IPS DF 6.9 (cell line): ENCODE measurements around the gene TOX3.

Experiments
- DNase-seq: peaks from one replicate; pipeline ENCODE4 v3.0.0-alpha.2; 2013; ENCODE audit warnings: low read depth, low spot score
- H3K27ac ChIP-seq: one replicate; pipeline ENCODE4 v1.5.1; 2013; ENCODE audit warnings: low read length, control low read depth
- H3K27me3 ChIP-seq: 2 replicates; pipeline ENCODE4 v1.6.1; 2013; ENCODE audit warnings: mild to moderate bottlenecking, low read length; ENCODE audit not compliant: control insufficient read depth, insufficient read depth
- H3K36me3 ChIP-seq: 2 replicates; pipeline ENCODE4 v1.6.1; 2013; ENCODE audit warnings: low read length; ENCODE audit not compliant: control insufficient read depth, insufficient read depth
- H3K4me1 ChIP-seq: 2 replicates; pipeline ENCODE4 v1.6.1; 2013; ENCODE audit warnings: low read length; ENCODE audit not compliant: control insufficient read depth, insufficient read depth
- H3K4me3 ChIP-seq: 2 replicates; pipeline ENCODE4 v1.5.1; 2013; ENCODE audit warnings: mild to moderate bottlenecking, low read length
- H3K9me3 ChIP-seq: 2 replicates; pipeline ENCODE4 v1.6.1; 2013; ENCODE audit warnings: low read length, inconsistent platforms; ENCODE audit not compliant: control insufficient read depth, insufficient read depth
- WGBS: extraction: QIAGEN DNeasy Blood & Tissue Kit; methylation state at CpG from one replicate; pipeline ENCODE4 v1.1.7; 2013; ENCODE audit warnings: mixed read lengths, missing lambda C conversion rate; ENCODE audit not compliant: insufficient read length, insufficient coverage; 5-methylcytosine and 5-hydroxymethylcytosine counted together

TOX3 gene

GRCh38 chr16:52538511-52538910 is 8.4 kb downstream of the TOX3 start:
- Histone ChIP-seq H3K27ac (no peak overlapping the region), H3K4me1 (peaks cover 2% of the 10 kb centered on the region; the same call in 1 of the 2 replicates), H3K4me3 (no peak overlapping the region), H3K9me3 (no peaks in the 10 kb centered on the region), H3K27me3 (no peaks in the 10 kb centered on the region), H3K36me3 (no peaks in the 10 kb centered on the region)
- WGBS: no CpG with 5 or more reads among the region's 1 CpG
- DNase-seq: no peak

DNA sequence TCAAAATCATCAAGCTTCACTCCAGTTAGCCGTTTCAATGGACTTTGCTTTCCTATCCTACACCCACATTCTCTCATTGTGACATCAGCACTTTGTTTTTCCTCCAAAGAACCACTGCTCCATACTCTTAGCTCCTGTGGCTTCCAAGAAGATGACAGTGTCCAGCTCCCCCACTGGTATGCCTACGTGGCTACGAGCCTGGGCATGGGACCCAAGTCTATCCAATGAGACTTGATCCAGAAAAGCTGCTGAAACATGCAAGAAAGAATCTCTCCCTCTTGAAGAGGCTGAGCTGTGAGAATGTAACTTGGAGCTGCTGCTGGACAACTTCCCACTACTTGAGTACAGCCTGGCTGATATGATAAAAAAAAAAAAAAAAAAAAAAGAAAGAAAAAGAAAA is 9.4 kb downstream of the TOX3 start:
- Histone ChIP-seq H3K4me3 (no peak overlapping the region), H3K27ac (no peak overlapping the region), H3K36me3 (no peaks in the 10 kb centered on the region), H3K27me3 (no peaks in the 10 kb centered on the region), H3K9me3 (no peaks in the 10 kb centered on the region), H3K4me1 (peaks cover 2% of the 10 kb centered on the region; the same call in 1 of the 2 replicates)
- DNase-seq: no peak
- WGBS: no CpG with 5 or more reads among the region's 3 CpGs

DNA sequence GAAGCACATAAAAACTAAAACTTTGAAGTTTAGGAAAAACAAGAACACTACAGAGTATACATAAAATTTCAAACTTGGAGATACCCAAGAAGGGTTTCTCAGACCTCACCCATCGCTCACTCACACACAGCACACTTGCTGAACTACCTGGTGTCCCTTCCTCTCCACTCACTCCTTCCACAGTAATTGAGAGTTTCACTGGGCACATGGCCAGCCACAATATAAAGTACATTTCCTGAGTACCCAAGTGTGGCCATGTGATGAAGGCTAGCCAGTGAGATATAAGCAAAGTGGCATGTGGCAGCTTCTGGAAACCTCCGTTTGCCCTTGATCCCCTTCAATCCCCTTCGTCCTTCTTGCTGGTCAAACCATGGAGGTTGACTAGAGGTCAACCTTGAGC is 11.9 kb downstream of the TOX3 start:
- H3K27me3 ChIP-seq: no peaks in the 10 kb centered on the region
- H3K9me3 ChIP-seq: no peaks in the 10 kb centered on the region
- peaks cover 2% of the 10 kb centered on the region; the same call in 1 of the 2 replicates for H3K4me1 ChIP-seq
- H3K36me3 ChIP-seq: no peaks in the 10 kb centered on the region
- H3K27ac ChIP-seq: no peak overlapping the region
- no peak for DNase-seq
- no CpG with 5 or more reads among the region's 3 CpGs for WGBS
- H3K4me3 ChIP-seq: no peak overlapping the region

- no peaks in the 10 kb centered on the region for H3K9me3 ChIP-seq
- DNase-seq: no peak
- WGBS: no CpG with 5 or more reads among the region's 1 CpG
- no peak overlapping the region for H3K27ac ChIP-seq
- no peaks in the 10 kb centered on the region for H3K27me3 ChIP-seq
- H3K4me1 ChIP-seq: peaks cover 4% of the 10 kb centered on the region; the same call in 1 of the 2 replicates
- H3K4me3 ChIP-seq: no peak overlapping the region
- H3K36me3 ChIP-seq: no peaks in the 10 kb centered on the region
These were observed 13.6 kb downstream of the TOX3 start for GRCh38 chr16:52533296-52533695.

GRCh38 chr16:52532384-52532783 is 14.6 kb downstream of the TOX3 start:
- Histone ChIP-seq H3K9me3 (no peaks in the 10 kb centered on the region), H3K36me3 (no peaks in the 10 kb centered on the region), H3K27me3 (no peaks in the 10 kb centered on the region), H3K4me3 (no peak overlapping the region), H3K27ac (no peak overlapping the region), H3K4me1 (peaks cover 4% of the 10 kb centered on the region; the same call in 1 of the 2 replicates)
- WGBS: no CpG with 5 or more reads among the region's 8 CpGs
- no peak for DNase-seq

GRCh38 chr16:52529226-52529625 is 17.7 kb downstream of the TOX3 start:
- H3K4me3 ChIP-seq: no peak overlapping the region
- H3K27ac ChIP-seq: no peak overlapping the region
- WGBS: no CpG with 5 or more reads among the region's 1 CpG
- no peaks in the 10 kb centered on the region for H3K36me3 ChIP-seq
- no peaks in the 10 kb centered on the region for H3K9me3 ChIP-seq
- no peaks in the 10 kb centered on the region for H3K27me3 ChIP-seq
- H3K4me1 ChIP-seq: peaks cover 5% of the 10 kb centered on the region
- DNase-seq: no peak

DNA sequence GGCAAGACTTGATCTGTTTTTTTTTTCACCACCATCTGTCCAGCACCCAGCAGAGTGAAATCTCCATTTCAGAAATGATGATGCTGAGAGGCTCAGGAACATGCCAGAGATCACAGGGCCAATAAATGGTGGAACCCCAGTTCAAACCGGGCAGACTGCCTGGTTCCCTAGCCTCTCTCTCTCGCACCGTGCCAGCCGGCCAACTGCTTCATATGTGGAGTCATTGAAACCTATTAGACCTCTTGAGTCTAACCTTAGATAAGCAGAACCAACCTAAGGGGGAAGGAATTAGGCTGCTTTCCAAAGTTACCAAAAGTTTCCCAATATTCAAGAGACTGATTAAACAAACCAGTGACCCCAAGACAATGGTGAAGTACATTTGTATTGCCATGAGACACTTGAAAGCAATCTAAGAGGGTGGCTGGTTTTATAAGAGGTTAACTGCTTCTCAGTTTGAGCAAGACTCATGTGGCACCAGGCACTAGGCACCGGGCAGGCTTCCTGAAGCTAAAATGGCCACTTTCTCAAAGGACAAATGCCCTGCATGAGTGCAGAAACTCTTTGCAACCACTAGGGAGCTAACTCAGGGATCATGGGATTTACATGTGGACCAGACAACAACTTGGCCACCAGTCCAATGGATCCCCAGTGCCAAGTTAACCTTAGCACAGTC is 18.4 kb downstream of the TOX3 start:
- WGBS: no CpG with 5 or more reads among the region's 5 CpGs
- Histone ChIP-seq H3K27me3 (no peaks in the 10 kb centered on the region), H3K36me3 (no peaks in the 10 kb centered on the region), H3K4me1 (peaks cover 5% of the 10 kb centered on the region), H3K4me3 (no peak overlapping the region), H3K9me3 (no peaks in the 10 kb centered on the region), H3K27ac (no peak overlapping the region)
- no peak for DNase-seq

DNA sequence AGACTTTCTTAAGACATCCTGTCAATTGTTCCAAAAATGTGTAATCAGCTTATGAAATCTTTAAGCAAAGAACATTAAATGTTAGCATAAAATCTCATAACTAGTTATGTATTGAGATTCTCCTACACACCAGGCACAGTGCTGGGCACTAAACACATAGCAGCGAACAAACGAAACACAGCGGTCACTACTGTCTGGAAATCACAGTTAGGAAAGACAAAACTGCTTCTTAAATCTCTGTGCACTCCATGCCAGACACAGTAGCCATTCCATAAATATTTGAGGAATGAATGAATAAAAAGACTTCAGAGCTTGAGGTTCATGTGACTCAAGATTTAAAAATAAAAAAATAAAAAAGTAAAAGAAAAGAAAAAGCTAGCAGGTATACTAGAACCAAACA is 20.1 kb downstream of the TOX3 start:
- Histone ChIP-seq H3K36me3 (0 out of 2 replicates have a peak, but pooled peaks cover 2% of the 10 kb centered on the region), H3K27me3 (no peaks in the 10 kb centered on the region), H3K9me3 (no peaks in the 10 kb centered on the region), H3K4me1 (peaks cover 5% of the 10 kb centered on the region), H3K4me3 (no peak overlapping the region), H3K27ac (no peak overlapping the region)
- no peak for DNase-seq
- no CpG with 5 or more reads among the region's 3 CpGs for WGBS

DNA sequence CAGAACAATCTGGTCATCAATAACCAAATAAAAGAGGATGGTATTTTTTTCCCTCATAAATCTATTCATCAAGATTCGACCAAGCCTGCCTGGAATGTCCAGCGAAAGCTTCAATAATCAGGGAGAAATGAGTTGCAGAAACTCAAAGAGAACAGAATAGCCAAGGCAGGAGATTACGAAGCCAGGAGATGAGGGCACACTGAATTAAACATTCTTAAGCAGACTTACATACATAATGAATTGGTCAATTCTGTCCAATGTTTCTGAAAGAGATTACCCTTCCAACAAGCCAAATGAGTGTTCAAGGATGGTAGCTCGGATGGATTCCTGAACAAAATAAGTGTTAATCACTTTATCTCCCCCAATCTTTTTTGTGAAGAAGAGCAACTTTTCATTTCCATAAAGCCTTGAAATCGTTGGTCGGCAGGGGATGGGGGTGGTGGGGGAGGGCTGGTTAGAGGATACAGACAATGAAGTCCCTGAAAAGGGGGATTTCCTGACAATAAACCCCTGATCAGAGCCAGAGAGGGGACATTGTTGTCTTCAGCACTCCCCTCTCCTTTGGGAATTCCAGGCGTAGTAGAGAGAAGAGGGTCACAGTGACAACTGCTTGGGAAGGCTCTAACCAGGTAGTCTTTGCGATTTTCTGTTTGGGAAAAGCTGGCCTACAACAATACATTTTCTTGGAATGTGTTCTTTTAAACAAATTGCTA is 20.7 kb downstream of the TOX3 start:
- Histone ChIP-seq H3K27ac (no peak overlapping the region), H3K4me1 (peaks cover 6% of the 10 kb centered on the region), H3K9me3 (no peaks in the 10 kb centered on the region), H3K27me3 (no peaks in the 10 kb centered on the region), H3K36me3 (0 out of 2 replicates have a peak, but pooled peaks cover 2% of the 10 kb centered on the region), H3K4me3 (no peak overlapping the region)
- DNase-seq: no peak
- no CpG with 5 or more reads among the region's 8 CpGs for WGBS

DNA sequence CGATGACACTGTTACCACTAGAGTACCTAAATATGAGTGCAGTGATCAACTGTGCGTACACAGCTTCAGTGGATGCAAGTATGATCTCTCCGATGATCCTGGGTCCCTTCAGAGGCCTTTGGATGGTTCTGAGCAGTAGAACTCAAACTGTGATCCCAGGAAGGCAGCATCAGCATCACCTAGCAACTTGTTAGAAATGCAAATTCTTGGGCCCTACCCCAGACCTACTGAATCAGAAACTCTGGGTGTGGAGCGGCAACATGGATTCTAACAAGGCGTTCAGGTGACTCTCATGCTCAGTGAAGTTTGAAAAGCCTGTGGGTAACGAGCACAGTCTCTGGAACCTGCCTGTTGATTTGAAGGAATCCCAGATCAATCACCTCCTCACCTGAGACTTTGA is 25.4 kb downstream of the TOX3 start:
- H3K4me1 ChIP-seq: peaks cover 5% of the 10 kb centered on the region
- H3K36me3 ChIP-seq: 0 out of 2 replicates have a peak, but pooled peaks cover 2% of the 10 kb centered on the region
- H3K27ac ChIP-seq: no peak overlapping the region
- WGBS: no CpG with 5 or more reads among the region's 6 CpGs
- DNase-seq: no peak
- no peaks in the 10 kb centered on the region for H3K9me3 ChIP-seq
- H3K27me3 ChIP-seq: no peaks in the 10 kb centered on the region
- no peak overlapping the region for H3K4me3 ChIP-seq
